Measurements from ENCODE around the gene CSTPP1. TPM values are rescaled to one million over a fixed set of nuclear protein-coding genes. Genes with fewer than 3 reads are reported as not detected.

Gene CSTPP1
- total RNA-seq, 6 experiments from 2014 or later: 3.3 to 7.5 (median 4.6) TPM

GRCh38 chr11:46930089-46930488, 6.5 kb upstream of the CSTPP1 start:
- no peak overlapping the region for H3K27ac ChIP-seq
- WGBS (ENCODE audit: insufficient coverage, low coverage, low lambda C conversion rate, missing lambda C conversion rate): 100% methylated on average over 1 of the region's 1 CpG

GRCh38 chr11:46942172-46942571, 5.6 kb downstream of the CSTPP1 start:
- Histone ChIP-seq H3K9me3 (no peaks in the 10 kb centered on the region), H3K27me3 (no peaks in the 10 kb centered on the region), H3K27ac (no peak overlapping the region), H3K4me3 (no peak overlapping the region), H3K36me3 (no peaks in the 10 kb centered on the region), H3K4me1 (peaks cover 0 to 4% (median 0%) of the 10 kb centered on the region in 4 donors)
- TF ChIP-seq CTCF (IDR thresholded peaks at IDR 0.05) (no peak), POLR2A (IDR thresholded peaks at IDR 0.05) (no peak)
- DNase-seq (no peak), ATAC-seq (peak in 1 of 4 donors; percentile 62)
- WGBS (ENCODE audit: insufficient coverage, low coverage, low lambda C conversion rate, missing lambda C conversion rate): 80% methylated on average over 5 of the region's 6 CpGs
- intact Hi-C loops (cut with DNase I): no loop called here

More at GRCh38 chr11:46930089-46930488, 6.5 kb upstream of the CSTPP1 start:
- DNase-seq (no peak), ATAC-seq (peak in 1 of 4 donors; percentile 75)
- TF ChIP-seq CTCF (IDR thresholded peaks at IDR 0.05) (no peak), POLR2A (IDR thresholded peaks at IDR 0.05) (no peak)
- no peaks in the 10 kb centered on the region for H3K27me3 ChIP-seq
- H3K9me3 ChIP-seq: no peaks in the 10 kb centered on the region
- intact Hi-C loops (cut with DNase I): no loop called here
- no peaks in the 10 kb centered on the region for H3K36me3 ChIP-seq
- no peaks in the 10 kb centered on the region for H3K4me1 ChIP-seq
- H3K4me3 ChIP-seq: no peak overlapping the region

- no peak overlapping the region for H3K27ac ChIP-seq
- ATAC-seq (no peak), DNase-seq (no peak)
- H3K4me3 ChIP-seq: no peak overlapping the region
- TF ChIP-seq CTCF (IDR thresholded peaks at IDR 0.05): no peak
- TF ChIP-seq POLR2A (IDR thresholded peaks at IDR 0.05): no peak
- intact Hi-C loops (cut with DNase I): no loop called here
- 70% methylated on average over 3 of the region's 4 CpGs for WGBS (ENCODE audit: insufficient coverage, low coverage, low lambda C conversion rate, missing lambda C conversion rate)
- H3K9me3 ChIP-seq: no peaks in the 10 kb centered on the region
- H3K4me1 ChIP-seq: peaks cover 0 to 12% (median 0%) of the 10 kb centered on the region in 4 donors
- H3K27me3 ChIP-seq: no peaks in the 10 kb centered on the region
- no peaks in the 10 kb centered on the region for H3K36me3 ChIP-seq
These were observed 8.0 kb downstream of the CSTPP1 start for GRCh38 chr11:46944356-46945075.

GRCh38 chr11:46947399-46948077, 11.0 kb downstream of the CSTPP1 start:
- Histone ChIP-seq H3K4me3 (no peak overlapping the region), H3K4me1 (peaks cover 0 to 12% (median 0%) of the 10 kb centered on the region in 4 donors), H3K27me3 (no peaks in the 10 kb centered on the region), H3K36me3 (no peaks in the 10 kb centered on the region), H3K9me3 (no peaks in the 10 kb centered on the region), H3K27ac (no peak overlapping the region)
- intact Hi-C loops (cut with DNase I): no loop called here
- TF ChIP-seq POLR2A (IDR thresholded peaks at IDR 0.05) (no peak), CTCF (IDR thresholded peaks at IDR 0.05) (no peak)
- DNase-seq (no peak), ATAC-seq (peak in 3 of 4 donors; percentile 38 to 57 (median 52))
- WGBS (ENCODE audit: insufficient coverage, low coverage, low lambda C conversion rate, missing lambda C conversion rate): 29% methylated on average over 3 of the region's 3 CpGs

Data from right lobe of liver (tissue), 6 donors.